HG02623 (cell line): ENCODE results near the gene SULT1B1.
"Not testable (repeated sequence)": the region's sequence is repeated elsewhere in the genome, so short reads cannot be mapped to it uniquely, and the experiment has no call there.

ENCODE experiments used
- ATAC-seq: cut with Tn5 transposase; IDR thresholded peaks from one replicate; pipeline ENCODE4 v1.9.1; 2021; ENCODE audit warnings: moderate library complexity; ENCODE audit not compliant: unreplicated experiment

SULT1B1 gene

GRCh38 chr4:69760455-69760854, at the start of gene SULT1B1:
SULT1B1 (minus strand) TSS chr4:69760620; CDS start chr4:69755217, 5,403 bp downstream.
- no peak for ATAC-seq

- ATAC-seq: no peak
Observed at GRCh38 chr4:69800599-69800998, 40.2 kb upstream of the SULT1B1 start.

- no peak for ATAC-seq
Observed at GRCh38 chr4:69799337-69799736, 38.9 kb upstream of the SULT1B1 start.

- no peak for ATAC-seq
Observed at GRCh38 chr4:69793732-69794131, 33.3 kb upstream of the SULT1B1 start.

GRCh38 chr4:69787879-69788278, 27.5 kb upstream of the SULT1B1 start:
- no peak for ATAC-seq

- ATAC-seq: no peak
Observed at GRCh38 chr4:69786547-69786946, 26.1 kb upstream of the SULT1B1 start.

GRCh38 chr4:69785211-69785831, 24.9 kb upstream of the SULT1B1 start:
- no peak for ATAC-seq

GRCh38 chr4:69782651-69783310, 22.4 kb upstream of the SULT1B1 start:
- ATAC-seq: no peak

- ATAC-seq: no peak
Observed at GRCh38 chr4:69781458-69782418, 21.3 kb upstream of the SULT1B1 start.

- ATAC-seq: no peak
Observed at GRCh38 chr4:69780141-69780540, 19.7 kb upstream of the SULT1B1 start.

GRCh38 chr4:69776696-69777095, 16.3 kb upstream of the SULT1B1 start:
- no peak for ATAC-seq

- no peak for ATAC-seq
Observed at GRCh38 chr4:69775321-69775867, 15.0 kb upstream of the SULT1B1 start.

GRCh38 chr4:69773484-69773883, 13.1 kb upstream of the SULT1B1 start:
- ATAC-seq: no peak

GRCh38 chr4:69768554-69768953, 8.1 kb upstream of the SULT1B1 start:
- not testable (repeated sequence) for ATAC-seq

GRCh38 chr4:69765751-69766150, 5.3 kb upstream of the SULT1B1 start:
- ATAC-seq: no peak

GRCh38 chr4:69764311-69764710, 3.9 kb upstream of the SULT1B1 start:
- no peak for ATAC-seq

GRCh38 chr4:69763233-69763632, 2.8 kb upstream of the SULT1B1 start:
- no peak for ATAC-seq

- no peak for ATAC-seq
Observed at GRCh38 chr4:69759189-69759604, 1.2 kb downstream of the SULT1B1 start.

- ATAC-seq: no peak
Observed at GRCh38 chr4:69757464-69757863, 3.0 kb downstream of the SULT1B1 start.

GRCh38 chr4:69754926-69755580, 5.4 kb downstream of the SULT1B1 start:
- no peak for ATAC-seq

- ATAC-seq: no peak
Observed at GRCh38 chr4:69753686-69754085, 6.7 kb downstream of the SULT1B1 start.
